HG02840 (cell line): ENCODE data around the gene SOX18.

Experiments used
- ATAC-seq: cut with Tn5 transposase; IDR thresholded peaks from one replicate; pipeline ENCODE4 v1.9.1; 2021; ENCODE audit warnings: mild to moderate bottlenecking, moderate library complexity, moderate number of reproducible peaks; ENCODE audit not compliant: unreplicated experiment, low FRiP score

The SOX18 gene

DNA sequence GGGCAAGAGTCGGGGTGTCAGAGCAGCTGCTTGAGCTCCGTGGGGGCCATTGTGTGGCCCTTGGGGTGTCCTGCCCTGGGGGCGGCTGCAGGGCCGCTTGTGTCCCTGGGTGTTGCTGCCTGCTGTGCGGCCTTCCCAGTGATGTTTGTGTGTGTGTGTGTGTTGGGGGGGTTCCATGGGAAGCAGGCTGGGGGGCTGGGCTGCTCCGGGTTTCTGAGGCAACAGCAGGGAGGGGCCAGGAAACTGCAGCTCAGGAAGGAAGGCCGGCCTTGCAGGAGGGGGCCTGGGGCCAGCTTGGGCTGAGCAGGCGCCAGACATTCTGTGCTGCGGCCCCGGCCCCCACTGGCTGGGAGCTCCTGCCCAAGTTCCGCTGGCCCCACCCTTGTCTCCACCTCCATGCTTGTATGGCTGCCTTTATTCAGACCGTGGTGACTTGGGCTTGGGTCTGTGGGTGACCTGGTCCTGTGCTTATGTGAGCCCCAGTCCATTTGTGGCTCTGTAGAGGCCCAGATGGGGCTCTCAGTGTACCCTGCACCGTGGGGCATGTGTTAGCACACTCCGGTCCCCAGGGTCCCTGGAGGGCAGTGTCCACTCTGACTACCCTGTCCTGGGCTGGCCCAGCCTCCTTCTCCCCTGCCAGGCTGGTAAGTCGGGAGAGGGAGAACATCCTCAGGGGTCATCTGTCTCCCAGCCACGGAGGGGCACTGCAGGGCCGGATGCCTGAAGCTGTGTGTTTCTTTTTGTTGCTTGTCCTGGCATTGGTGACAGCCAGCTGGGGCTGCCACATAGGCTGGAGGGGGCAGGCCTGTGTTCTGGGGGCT, 4.6 kb upstream of the SOX18 start:
- no peak for ATAC-seq

DNA sequence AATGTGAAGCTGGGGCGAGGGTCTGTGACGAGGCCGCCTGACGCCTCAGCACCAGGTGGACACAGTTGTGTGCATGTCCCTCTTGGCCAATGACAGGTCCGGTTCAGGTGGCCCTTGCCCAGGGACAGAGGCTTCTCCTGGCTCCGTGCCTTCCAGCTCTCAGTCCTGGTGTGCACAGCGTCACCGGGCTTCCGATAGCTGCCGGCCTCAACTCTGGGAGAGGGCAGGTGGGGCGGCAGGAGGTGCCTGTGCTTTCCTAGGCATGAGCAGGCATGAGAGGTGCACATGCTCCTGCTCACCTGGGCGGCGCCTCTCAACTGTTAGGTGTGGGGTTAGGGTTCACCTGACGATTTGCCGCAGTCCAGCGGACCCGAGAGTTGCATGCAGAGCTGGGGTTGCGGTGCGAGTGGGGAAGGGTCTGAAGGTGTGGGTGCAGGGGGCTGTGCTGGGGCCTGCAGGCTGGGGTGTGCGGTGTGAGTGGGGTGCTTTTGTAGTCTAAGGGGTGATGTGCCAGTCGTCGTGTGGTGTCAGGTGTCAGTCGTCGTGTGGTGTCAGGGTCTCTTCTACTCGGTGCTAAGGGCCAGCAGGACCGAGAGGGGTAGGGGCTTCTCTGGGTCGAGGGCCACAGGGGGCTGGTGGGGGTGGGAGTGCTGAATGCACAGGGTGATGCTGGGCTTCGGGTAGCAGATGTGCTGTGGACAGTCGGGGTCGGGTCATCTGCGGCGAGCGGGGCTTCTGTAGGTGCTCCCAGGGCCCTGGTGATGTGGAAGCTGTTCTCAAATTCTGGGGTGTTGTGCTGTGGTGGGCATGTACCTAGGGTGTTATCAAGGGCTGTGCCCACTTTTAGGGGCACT, 3.8 kb upstream of the SOX18 start:
- ATAC-seq: no peak

DNA sequence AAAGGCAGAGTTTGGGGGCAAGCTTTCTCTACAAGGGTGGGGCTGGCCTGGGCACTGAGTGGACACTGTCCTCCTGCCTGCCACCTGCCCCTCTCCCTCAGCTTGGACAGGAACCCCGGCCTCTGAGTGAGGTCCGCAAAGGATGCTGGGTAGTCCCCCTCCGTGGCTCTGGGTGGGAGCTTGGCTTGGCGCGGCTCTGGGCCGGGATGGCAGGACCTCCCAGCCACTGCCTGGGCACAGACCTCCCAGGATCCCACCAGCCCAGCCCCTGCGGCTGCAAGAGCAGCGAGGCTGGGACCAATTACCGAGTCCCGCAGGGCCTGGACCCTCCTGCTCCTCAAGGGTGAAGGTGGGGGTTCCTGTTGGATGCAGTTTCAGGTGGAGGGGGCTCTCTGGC, 2.9 kb upstream of the SOX18 start:
- no peak for ATAC-seq

GRCh38 chr20:64051561-64052325, 2.3 kb upstream of the SOX18 start:
- ATAC-seq: no peak

DNA sequence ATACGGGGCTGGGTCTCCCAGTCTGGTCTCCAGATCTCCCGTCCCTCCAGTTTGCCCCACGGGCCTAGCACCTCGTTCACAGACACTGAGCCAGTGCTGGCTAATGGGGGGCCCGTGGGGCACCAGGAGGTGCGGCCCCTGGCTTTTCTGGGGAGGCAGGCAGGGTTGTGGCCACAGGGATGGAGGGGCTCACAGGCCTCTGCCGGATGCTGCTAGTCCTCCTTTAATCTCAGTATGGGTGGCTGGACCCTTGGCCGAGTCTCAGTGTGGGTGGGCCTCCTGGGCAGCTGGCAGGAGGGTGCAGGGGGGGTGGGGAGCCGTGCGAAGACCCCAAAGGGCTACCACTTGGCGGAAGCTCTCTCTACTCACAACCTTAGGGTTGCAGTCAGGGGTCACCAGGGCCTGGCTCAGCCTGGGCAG, 1.6 kb upstream of the SOX18 start:
- no peak for ATAC-seq

DNA sequence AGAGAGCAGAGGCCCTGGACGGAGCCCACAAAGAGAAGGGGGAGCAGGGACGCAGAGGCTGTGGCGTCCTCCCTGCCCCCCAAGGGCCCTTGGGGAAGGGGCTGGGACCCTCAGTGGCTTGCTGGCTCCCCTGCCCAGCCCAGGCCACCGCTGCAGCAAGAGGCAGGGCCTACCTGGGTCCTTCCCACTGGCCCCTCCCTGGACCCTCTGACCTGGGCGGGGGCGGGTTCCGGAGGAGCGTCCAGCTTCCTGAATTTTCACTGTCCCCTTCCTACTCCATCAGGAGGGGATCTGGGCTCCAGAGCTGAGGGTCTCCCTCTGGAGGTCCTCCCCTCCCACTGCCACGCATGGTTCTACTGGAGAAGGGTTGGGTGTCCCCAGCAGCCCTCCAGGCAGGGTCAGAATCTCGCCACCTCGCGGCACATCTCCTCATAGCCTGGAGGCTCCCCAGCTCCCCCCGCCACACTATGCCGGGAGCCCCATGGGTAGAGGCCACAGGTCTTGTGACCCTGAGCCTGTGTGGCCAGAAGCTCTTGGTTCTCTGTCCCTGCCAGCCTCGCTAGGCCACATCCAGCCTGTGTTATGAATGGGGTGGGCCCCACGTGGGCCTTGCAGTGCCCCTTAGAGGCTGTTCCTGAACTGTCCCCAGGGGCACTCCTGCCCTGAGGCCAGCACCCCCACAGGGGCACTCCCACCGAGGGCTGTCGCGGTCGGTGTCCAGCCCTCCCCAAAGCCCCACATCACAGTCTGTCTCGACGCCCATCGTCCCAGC, 1.0 kb upstream of the SOX18 start:
- no peak for ATAC-seq

DNA sequence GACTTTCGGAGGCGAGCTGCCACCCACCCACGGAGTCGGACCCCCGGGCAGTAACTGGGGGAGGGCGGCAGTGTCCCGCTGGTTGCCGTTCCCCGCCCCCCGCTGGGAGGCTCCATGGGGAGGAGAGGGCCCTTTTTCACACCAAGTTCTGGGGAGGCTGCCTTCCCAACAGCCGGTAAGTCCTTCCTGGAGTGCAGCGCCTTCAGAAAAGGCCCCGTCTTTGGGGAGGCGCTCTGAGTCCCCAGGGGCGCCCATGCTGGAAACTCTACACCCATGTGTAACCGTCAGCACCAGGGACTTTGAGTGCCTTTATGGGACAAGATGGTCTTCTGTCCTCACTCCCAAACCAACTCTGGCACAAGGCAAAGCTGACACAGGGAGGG, 430 bp upstream of the SOX18 start:
- ATAC-seq: no peak

GRCh38 chr20:64048402-64049044, 916 bp downstream of the SOX18 start:
- ATAC-seq: no peak

- ATAC-seq: no peak
Observed at GRCh38 chr20:64047968-64048401, 1.5 kb downstream of the SOX18 start.

DNA sequence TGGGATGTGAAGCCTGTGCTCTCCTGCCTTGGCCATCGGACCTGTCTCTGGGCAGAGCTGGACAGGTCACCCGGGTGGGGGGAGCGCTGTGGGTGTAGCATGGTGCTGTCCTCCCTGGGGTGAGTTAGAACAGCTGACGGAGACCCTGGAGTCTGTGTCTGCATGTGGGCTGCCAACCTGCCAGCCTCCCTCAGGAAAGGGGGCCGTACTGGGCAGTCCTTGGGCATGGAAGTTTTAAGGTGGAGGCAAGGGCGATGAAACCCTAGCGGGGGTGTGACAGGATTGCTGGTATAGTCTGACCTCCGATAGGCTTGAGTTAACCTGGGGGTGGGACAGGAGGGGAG, 2.4 kb downstream of the SOX18 start:
- no peak for ATAC-seq

DNA sequence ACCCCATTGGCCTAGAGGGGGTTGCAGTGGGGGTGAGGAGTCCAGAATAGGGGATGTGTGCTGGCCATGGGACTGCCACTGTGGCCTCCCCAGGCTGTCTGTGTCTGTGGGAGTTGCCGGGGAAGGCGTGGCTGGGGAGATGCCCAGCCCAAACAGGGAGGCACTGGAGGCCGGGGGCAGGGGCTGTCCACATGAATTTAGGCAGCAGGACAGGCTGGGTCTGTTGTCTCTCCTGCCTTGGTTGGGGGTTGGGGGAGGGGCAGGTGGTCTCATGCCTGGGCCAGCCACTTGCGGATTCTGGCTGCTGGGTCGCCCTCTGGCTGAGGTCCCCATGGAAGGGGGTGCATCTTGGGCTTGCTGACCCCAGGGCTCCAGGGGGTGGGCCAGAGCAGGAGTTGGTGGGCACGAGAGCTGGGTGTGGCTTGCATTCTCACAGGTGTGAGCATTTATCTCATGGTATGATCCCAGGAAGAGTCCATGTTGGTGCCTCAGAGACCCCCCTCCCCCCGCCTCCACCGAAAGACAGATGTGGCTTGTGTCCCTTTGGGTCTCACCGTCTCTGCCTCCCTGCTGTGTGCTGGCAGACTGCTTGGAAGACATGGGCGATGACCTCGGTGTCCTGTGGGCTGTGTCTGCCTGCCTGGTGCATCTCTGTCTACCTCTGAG, 4.0 kb downstream of the SOX18 start:
- ATAC-seq: no peak

- no peak for ATAC-seq
Observed at GRCh38 chr20:64044484-64045247, 4.8 kb downstream of the SOX18 start.

- ATAC-seq: no peak
Observed at GRCh38 chr20:64043768-64044167, 5.7 kb downstream of the SOX18 start.

GRCh38 chr20:64042054-64042781, 7.2 kb downstream of the SOX18 start:
- ATAC-seq: no peak

- ATAC-seq: no peak
Observed at GRCh38 chr20:64041781-64042053, 7.7 kb downstream of the SOX18 start.

DNA sequence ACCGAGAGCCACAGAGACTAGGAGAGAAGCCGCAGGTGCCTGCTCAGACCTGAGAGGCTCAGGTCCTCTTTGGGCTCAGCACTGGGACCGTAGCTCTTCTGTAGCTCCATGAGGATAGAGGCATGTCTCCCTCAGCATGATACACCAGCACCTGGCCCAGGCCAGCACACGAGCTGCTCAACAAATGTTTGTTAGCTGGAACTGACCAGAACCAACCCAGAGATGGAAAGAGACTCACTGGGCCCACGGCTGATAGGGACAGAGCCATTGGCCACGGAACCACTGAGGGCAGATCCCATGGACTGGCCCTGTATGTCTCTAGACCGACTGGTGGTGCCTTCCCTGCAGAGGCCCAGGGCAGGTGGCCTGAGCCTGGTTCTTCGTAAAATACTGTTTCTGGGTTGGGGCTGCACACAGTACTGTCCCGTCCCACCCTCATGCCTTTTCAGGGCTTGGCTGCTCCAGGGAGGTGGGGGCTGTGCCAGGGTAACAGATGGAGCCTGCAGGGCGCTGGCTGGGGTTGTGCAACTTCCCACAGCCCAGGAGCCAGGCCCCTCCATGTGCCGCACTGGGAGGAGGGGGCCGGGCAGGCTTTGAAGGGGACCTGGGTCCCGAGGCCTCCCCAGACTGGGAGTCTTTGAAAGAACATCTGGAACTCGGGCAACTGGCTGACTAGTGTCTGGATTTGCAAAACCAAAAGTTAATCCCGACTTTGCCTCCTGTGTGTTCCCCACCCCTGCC, 8.2 kb downstream of the SOX18 start:
- no peak for ATAC-seq

- no peak for ATAC-seq
Observed at GRCh38 chr20:64040231-64041039, 9.0 kb downstream of the SOX18 start.
